AG09309 (cell line): Measurements from ENCODE around the gene TMEM94.
A peak's percentile ranks its signal among the peaks of the same experiment; 100 is the strongest.
"Not testable (repeated sequence)": the region's sequence is repeated elsewhere in the genome, so short reads cannot be mapped to it uniquely, and the experiment has no call there.

ENCODE experiments used
- DNase-seq: peaks from one replicate; pipeline ENCODE4 v3.0.0-alpha.2; 2010; ENCODE audit warnings: low read depth
- H3K4me3 ChIP-seq: 2 replicates; pipeline ENCODE4 v1.5.1; 2011; ENCODE audit warnings: mild to moderate bottlenecking, low read depth, low read length, moderate library complexity; ENCODE audit not compliant: control insufficient read depth
- CTCF ChIP-seq: IDR thresholded peaks from 2 replicates; pipeline ENCODE4 v1.5.1; 2011; ENCODE audit warnings: mild to moderate bottlenecking, low read depth, low read length, inconsistent platforms; ENCODE audit not compliant: insufficient read depth, control insufficient read depth; ENCODE audit errors: missing control alignments

TMEM94 gene

GRCh38 chr17:75515496-75516254, 59.2 kb downstream of the TMEM94 start, which contains the start of gene CASKIN2:
Gene CASKIN2 (minus strand): TSS chr17:75515537. CDS start chr17:75513804, 1,733 bp downstream.
- DNase-seq: peak; percentile 34
- peak; percentile 80 for TF ChIP-seq CTCF
- peak within 1 kb of the TSS; percentile 83 for H3K4me3 ChIP-seq

GRCh38 chr17:75516255-75516618, 59.8 kb downstream of the TMEM94 start, which contains the start of gene TSEN54:
Gene TSEN54 (plus strand): TSS chr17:75516528. CDS start chr17:75516561, 33 bp downstream.
- DNase-seq: peak; percentile 29
- H3K4me3 ChIP-seq: peak within 1 kb of the TSS; percentile 83
- TF ChIP-seq CTCF: no peak

GRCh38 chr17:75516619-75517296, 60.3 kb downstream of the TMEM94 start:
- H3K4me3 ChIP-seq: peak overlapping the region; percentile 83
- DNase-seq: no peak
- no peak for TF ChIP-seq CTCF

GRCh38 chr17:75517297-75517865, 60.9 kb downstream of the TMEM94 start:
- peak overlapping the region; percentile 83 for H3K4me3 ChIP-seq

GRCh38 chr17:75518201-75518600, 61.8 kb downstream of the TMEM94 start:
- no peak for TF ChIP-seq CTCF
- DNase-seq: no peak
- no peak overlapping the region for H3K4me3 ChIP-seq

More at GRCh38 chr17:75517297-75517865, 60.9 kb downstream of the TMEM94 start:
- no peak for TF ChIP-seq CTCF
- DNase-seq: no peak

GRCh38 chr17:75518983-75519537, 62.6 kb downstream of the TMEM94 start:
- H3K4me3 ChIP-seq: no peak overlapping the region
- TF ChIP-seq CTCF: no peak

GRCh38 chr17:75520413-75520812, 64.0 kb downstream of the TMEM94 start:
- not testable (repeated sequence) for H3K4me3 ChIP-seq, DNase-seq

More at GRCh38 chr17:75518983-75519537, 62.6 kb downstream of the TMEM94 start:
- DNase-seq: no peak
